Loucy (cell line): ENCODE data around the gene PBX1.

Experiments
- H2AFZ ChIP-seq: fragments of 200-600 bp; sonication (generic); 2 replicates; pipeline ENCODE4 v1.6.0; 2016; ENCODE audit warnings: antibody characterized with exemption, mild to moderate bottlenecking, low read length, moderate library complexity
- H3F3A ChIP-seq: fragments of 200-600 bp; 2 replicates; pipeline ENCODE4 v1.6.0; 2016; ENCODE audit warnings: antibody characterized with exemption, low read depth, mild to moderate bottlenecking
- H3K27me3 ChIP-seq: fragments of 200-600 bp; sonication (generic); 2 replicates; pipeline ENCODE4 v1.6.1; 2014; ENCODE audit warnings: low read length, mild to moderate bottlenecking; ENCODE audit not compliant: insufficient read depth, poor library complexity, severe bottlenecking
- H3K36me3 ChIP-seq: fragments of 200-600 bp; sonication (generic); 2 replicates; pipeline ENCODE4 v1.6.1; 2016; ENCODE audit warnings: low read length; ENCODE audit not compliant: insufficient read depth
- H3K4me1 ChIP-seq: fragments of 200-600 bp; sonication (generic); 2 replicates; pipeline ENCODE4 v1.5.1; 2014; ENCODE audit warnings: low read length, mild to moderate bottlenecking; ENCODE audit not compliant: insufficient read depth, poor library complexity, severe bottlenecking
- H3K4me2 ChIP-seq: fragments of 200-600 bp; sonication (generic); 2 replicates; pipeline ENCODE4 v1.6.0; 2014; ENCODE audit warnings: antibody characterized with exemption, low read length, low read depth, mild to moderate bottlenecking; ENCODE audit not compliant: poor library complexity, severe bottlenecking
- H3K4me3 ChIP-seq: fragments of 200-600 bp; sonication (generic); 2 replicates; pipeline ENCODE4 v1.5.1; 2014; ENCODE audit warnings: low read length, mild to moderate bottlenecking, mixed read lengths; ENCODE audit not compliant: poor library complexity, severe bottlenecking
- H3K79me2 ChIP-seq: fragments of 200-600 bp; sonication (generic); 2 replicates; pipeline ENCODE4 v1.6.1; 2014; ENCODE audit warnings: low read length; ENCODE audit not compliant: insufficient read depth
- H3K9ac ChIP-seq: fragments of 200-600 bp; sonication (generic); 2 replicates; pipeline ENCODE4 v1.6.0; 2014; ENCODE audit warnings: mild to moderate bottlenecking, low read depth, low read length, moderate library complexity; ENCODE audit not compliant: poor library complexity, severe bottlenecking
- H3K9me2 ChIP-seq: fragments of 200-600 bp; sonication (generic); replicated peaks from 2 replicates; pipeline ENCODE4 v1.6.1; 2016; ENCODE audit warnings: low read depth, low read length, mixed read lengths
- H3K9me3 ChIP-seq: fragments of 200-600 bp; sonication (generic); 2 replicates; pipeline ENCODE4 v1.6.1; 2014; ENCODE audit warnings: mild to moderate bottlenecking, antibody characterized with exemption, low read length, low read depth; ENCODE audit not compliant: insufficient read depth
- H4K20me1 ChIP-seq: fragments of 200-600 bp; sonication (generic); 2 replicates; pipeline ENCODE4 v1.6.0; 2014; ENCODE audit warnings: antibody characterized with exemption, low read length, mild to moderate bottlenecking; ENCODE audit not compliant: insufficient read depth, poor library complexity, severe bottlenecking
- CTCF ChIP-seq: fragments of 200-600 bp; sonication (generic); conservative IDR thresholded peaks from 2 replicates; pipeline ENCODE4 v1.5.1; 2014; ENCODE audit warnings: mild to moderate bottlenecking, antibody characterized with exemption, low read length
- EZH2phosphoT487 ChIP-seq: fragments of 200-600 bp; IDR thresholded peaks from 2 replicates; pipeline ENCODE4 v1.6.1; 2018; ENCODE audit warnings: antibody characterized with exemption, mild to moderate bottlenecking, moderate library complexity, borderline replicate concordance

The PBX1 gene

GRCh38 chr1:164767752-164768402 lies 208.9 kb downstream of the PBX1 start:
- H3K36me3 ChIP-seq = no peaks in the 10 kb centered on the region
- no peak overlapping the region for H3K4me2 ChIP-seq
- H3K9me3 ChIP-seq = no peaks in the 10 kb centered on the region
- H4K20me1 ChIP-seq = no peaks in the 10 kb centered on the region
- no peak overlapping the region for H3K4me3 ChIP-seq
- no peaks in the 10 kb centered on the region for H3K27me3 ChIP-seq
- H3K4me1 ChIP-seq = no peaks in the 10 kb centered on the region
- H3K9ac ChIP-seq = no peak overlapping the region
- H3K9me2 ChIP-seq = no peaks in the 10 kb centered on the region
- H3K79me2 ChIP-seq = no peaks in the 10 kb centered on the region
- H2AFZ ChIP-seq = no peak overlapping the region
- TF ChIP-seq EZH2phosphoT487 = no peak
- no peak for TF ChIP-seq CTCF
- no peaks in the 10 kb centered on the region for H3F3A ChIP-seq

- no peaks in the 10 kb centered on the region for H3K27me3 ChIP-seq
- H3K79me2 ChIP-seq = no peaks in the 10 kb centered on the region
- no peak overlapping the region for H2AFZ ChIP-seq
- no peak overlapping the region for H3K9ac ChIP-seq
- H3K4me3 ChIP-seq = no peak overlapping the region
- H3K9me2 ChIP-seq = no peaks in the 10 kb centered on the region
- H4K20me1 ChIP-seq = no peaks in the 10 kb centered on the region
- H3K4me1 ChIP-seq = no peaks in the 10 kb centered on the region
- TF ChIP-seq CTCF = no peak
- TF ChIP-seq EZH2phosphoT487 = no peak
- no peaks in the 10 kb centered on the region for H3K9me3 ChIP-seq
- no peaks in the 10 kb centered on the region for H3F3A ChIP-seq
- no peaks in the 10 kb centered on the region for H3K36me3 ChIP-seq
- no peak overlapping the region for H3K4me2 ChIP-seq
These were observed 209.6 kb downstream of the PBX1 start for GRCh38 chr1:164768619-164769018.

- TF ChIP-seq CTCF = no peak
- no peak for TF ChIP-seq EZH2phosphoT487
- H3F3A ChIP-seq = no peaks in the 10 kb centered on the region
- no peak overlapping the region for H3K4me2 ChIP-seq
- no peaks in the 10 kb centered on the region for H3K79me2 ChIP-seq
- H3K4me3 ChIP-seq = no peak overlapping the region
- no peaks in the 10 kb centered on the region for H3K9me2 ChIP-seq
- no peak overlapping the region for H2AFZ ChIP-seq
- H4K20me1 ChIP-seq = no peaks in the 10 kb centered on the region
- H3K4me1 ChIP-seq = no peaks in the 10 kb centered on the region
- H3K36me3 ChIP-seq = no peaks in the 10 kb centered on the region
- no peak overlapping the region for H3K9ac ChIP-seq
- H3K9me3 ChIP-seq = no peaks in the 10 kb centered on the region
- H3K27me3 ChIP-seq = no peaks in the 10 kb centered on the region
These were observed 210.6 kb downstream of the PBX1 start for GRCh38 chr1:164769486-164770130.
